HEK293 (cell line): ENCODE measurements around the gene KLHL40.

Experiments
- CTCF ChIA-PET: fragments of 350-600 bp; formaldehyde crosslinking; extraction: SDS; loops from one replicate; lab custom pipeline; 2021; ENCODE audit warnings: antibody characterized with exemption; lab: Yijun Ruan, JAX
- POLR2A ChIA-PET: fragments of 300-600 bp; formaldehyde crosslinking; extraction: SDS; loops from one replicate; lab custom pipeline; 2020; ENCODE audit warnings: antibody characterized with exemption, inconsistent platforms; lab: Yijun Ruan, JAX
- H3K27ac ChIP-seq: fragments of 200-500 bp; sonication (Bioruptor generic); 2 replicates; pipeline ENCODE4 v1.5.1; 2014; ENCODE audit warnings: low read depth, low read length, control low read depth, inconsistent platforms; ENCODE audit errors: extremely low read depth
- H3K36me3 ChIP-seq, 2 experiments: fragments of 200-500 bp in 1 of 2; sonication (Bioruptor generic) in 1 of 2; 1 replicate in 1 of 2; 2 replicates in 1 of 2; pipeline ENCODE4 v1.5.1; 2014 to 2017; ENCODE audit warnings: inconsistent platforms in 2 of 2, low read length in 2 of 2; ENCODE audit not compliant: control insufficient read depth in 2 of 2, insufficient read depth in 1 of 2
- H3K4me1 ChIP-seq: fragments of 200-500 bp; sonication (Bioruptor generic); 2 replicates; pipeline ENCODE4 v1.5.1; 2014; ENCODE audit warnings: mild to moderate bottlenecking, low read length, inconsistent platforms; ENCODE audit not compliant: control insufficient read depth, insufficient read depth
- H3K4me3 ChIP-seq: 2 replicates; pipeline ENCODE4 v1.5.1; 2011; ENCODE audit warnings: low read depth, mild to moderate bottlenecking, control low read depth, low read length, moderate library complexity
- H3K9me3 ChIP-seq: fragments of 200-500 bp; sonication (Bioruptor generic); 2 replicates; pipeline ENCODE4 v1.5.1; 2014; ENCODE audit warnings: low read depth, low read length, inconsistent platforms; ENCODE audit not compliant: control insufficient read depth, insufficient read depth
- BCL11A ChIP-seq: fragments of 450-650 bp; formaldehyde crosslinking; IDR thresholded peaks from 2 replicates; pipeline ENCODE4 v1.5.1; 2016; ENCODE audit warnings: low read depth, missing biosample characterization, missing genetic modification characterization
- KLF8 ChIP-seq: fragments of 450-650 bp; formaldehyde crosslinking; IDR thresholded peaks from 2 replicates; pipeline ENCODE4 v1.5.1; 2016; ENCODE audit warnings: missing biosample characterization, missing genetic modification characterization
- REST ChIP-seq: fragments of 450-650 bp; formaldehyde crosslinking; IDR thresholded peaks from 2 replicates; pipeline ENCODE4 v1.5.1; 2016; ENCODE audit warnings: missing biosample characterization, missing genetic modification characterization
- ZFHX2 ChIP-seq: fragments of 450-650 bp; formaldehyde crosslinking; conservative IDR thresholded peaks from 2 replicates; pipeline ENCODE4 v1.5.1; 2016; ENCODE audit warnings: missing biosample characterization, missing genetic modification characterization
- ZFP69B ChIP-seq: fragments of 450-650 bp; formaldehyde crosslinking; IDR thresholded peaks from 2 replicates; pipeline ENCODE4 v1.5.1; 2016; ENCODE audit warnings: missing biosample characterization, missing genetic modification characterization
- ZNF174 ChIP-seq: fragments of 450-650 bp; formaldehyde crosslinking; IDR thresholded peaks from 2 replicates; pipeline ENCODE4 v1.5.0; 2017; ENCODE audit warnings: missing biosample characterization, mild to moderate bottlenecking, missing genetic modification characterization
- ZNF202 ChIP-seq: fragments of 450-650 bp; formaldehyde crosslinking; IDR thresholded peaks from 2 replicates; pipeline ENCODE4 v1.5.1; 2016; ENCODE audit warnings: missing biosample characterization, missing genetic modification characterization, borderline replicate concordance
- ZNF416 ChIP-seq: fragments of 450-650 bp; formaldehyde crosslinking; IDR thresholded peaks from 2 replicates; pipeline ENCODE4 v1.5.1; 2016; ENCODE audit warnings: missing biosample characterization, missing genetic modification characterization
- ZNF521 ChIP-seq: fragments of 450-650 bp; formaldehyde crosslinking; IDR thresholded peaks from 2 replicates; pipeline ENCODE4 v1.5.1; 2017; ENCODE audit warnings: missing biosample characterization, mild to moderate bottlenecking, missing genetic modification characterization
- TF ChIP-seq, protein P1 (sequence below): fragments of 450-650 bp; formaldehyde crosslinking; IDR thresholded peaks from 2 replicates; pipeline ENCODE4 v1.5.1; 2016; ENCODE audit warnings: missing biosample characterization, missing genetic modification characterization
- TF ChIP-seq, protein P2 (sequence below): fragments of 450-650 bp; formaldehyde crosslinking; IDR thresholded peaks from 2 replicates; pipeline ENCODE4 v1.5.1; 2016; ENCODE audit warnings: missing biosample characterization, missing genetic modification characterization
- TF ChIP-seq, protein P3 (sequence below): fragments of 450-650 bp; formaldehyde crosslinking; IDR thresholded peaks from 2 replicates; pipeline ENCODE4 v1.5.1; 2016; ENCODE audit warnings: missing biosample characterization, missing genetic modification characterization, borderline replicate concordance

The KLHL40 gene

GRCh38 chr3:42701371-42702065 is 16.2 kb downstream of the KLHL40 start:
- ChIA-PET POLR2A (no interaction called here), CTCF (no interaction called here)
- Histone ChIP-seq H3K9me3 (no peaks in the 10 kb centered on the region), H3K27ac (no peak overlapping the region), H3K36me3 (no peaks in the 10 kb centered on the region), H3K4me1 (no peaks in the 10 kb centered on the region)
- TF ChIP-seq ZNF416 (tag by site-specific recombination) (no peak), ZNF521 (tag by site-specific recombination) (no peak), ZFP69B (tag by site-specific recombination) (peak; percentile 63; the same call in 1 of the 2 replicates), ZNF202 (tag by site-specific recombination) (peak; percentile 91), KLF8 (tag by site-specific recombination) (peak; percentile 22; the same call in 1 of the 2 replicates), REST (tag by site-specific recombination) (peak; percentile 98), BCL11A (tag by site-specific recombination) (no peak)
- TF ChIP-seq, protein P1, sequence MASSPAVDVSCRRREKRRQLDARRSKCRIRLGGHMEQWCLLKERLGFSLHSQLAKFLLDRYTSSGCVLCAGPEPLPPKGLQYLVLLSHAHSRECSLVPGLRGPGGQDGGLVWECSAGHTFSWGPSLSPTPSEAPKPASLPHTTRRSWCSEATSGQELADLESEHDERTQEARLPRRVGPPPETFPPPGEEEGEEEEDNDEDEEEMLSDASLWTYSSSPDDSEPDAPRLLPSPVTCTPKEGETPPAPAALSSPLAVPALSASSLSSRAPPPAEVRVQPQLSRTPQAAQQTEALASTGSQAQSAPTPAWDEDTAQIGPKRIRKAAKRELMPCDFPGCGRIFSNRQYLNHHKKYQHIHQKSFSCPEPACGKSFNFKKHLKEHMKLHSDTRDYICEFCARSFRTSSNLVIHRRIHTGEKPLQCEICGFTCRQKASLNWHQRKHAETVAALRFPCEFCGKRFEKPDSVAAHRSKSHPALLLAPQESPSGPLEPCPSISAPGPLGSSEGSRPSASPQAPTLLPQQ (tag by site-specific recombination), result peak; percentile 34; the same call in 1 of the 2 replicates
- TF ChIP-seq, protein P2, sequence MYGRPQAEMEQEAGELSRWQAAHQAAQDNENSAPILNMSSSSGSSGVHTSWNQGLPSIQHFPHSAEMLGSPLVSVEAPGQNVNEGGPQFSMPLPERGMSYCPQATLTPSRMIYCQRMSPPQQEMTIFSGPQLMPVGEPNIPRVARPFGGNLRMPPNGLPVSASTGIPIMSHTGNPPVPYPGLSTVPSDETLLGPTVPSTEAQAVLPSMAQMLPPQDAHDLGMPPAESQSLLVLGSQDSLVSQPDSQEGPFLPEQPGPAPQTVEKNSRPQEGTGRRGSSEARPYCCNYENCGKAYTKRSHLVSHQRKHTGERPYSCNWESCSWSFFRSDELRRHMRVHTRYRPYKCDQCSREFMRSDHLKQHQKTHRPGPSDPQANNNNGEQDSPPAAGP (tag by site-specific recombination), result peak; percentile 54; the same call in 1 of the 2 replicates
- TF ChIP-seq, protein P3, sequence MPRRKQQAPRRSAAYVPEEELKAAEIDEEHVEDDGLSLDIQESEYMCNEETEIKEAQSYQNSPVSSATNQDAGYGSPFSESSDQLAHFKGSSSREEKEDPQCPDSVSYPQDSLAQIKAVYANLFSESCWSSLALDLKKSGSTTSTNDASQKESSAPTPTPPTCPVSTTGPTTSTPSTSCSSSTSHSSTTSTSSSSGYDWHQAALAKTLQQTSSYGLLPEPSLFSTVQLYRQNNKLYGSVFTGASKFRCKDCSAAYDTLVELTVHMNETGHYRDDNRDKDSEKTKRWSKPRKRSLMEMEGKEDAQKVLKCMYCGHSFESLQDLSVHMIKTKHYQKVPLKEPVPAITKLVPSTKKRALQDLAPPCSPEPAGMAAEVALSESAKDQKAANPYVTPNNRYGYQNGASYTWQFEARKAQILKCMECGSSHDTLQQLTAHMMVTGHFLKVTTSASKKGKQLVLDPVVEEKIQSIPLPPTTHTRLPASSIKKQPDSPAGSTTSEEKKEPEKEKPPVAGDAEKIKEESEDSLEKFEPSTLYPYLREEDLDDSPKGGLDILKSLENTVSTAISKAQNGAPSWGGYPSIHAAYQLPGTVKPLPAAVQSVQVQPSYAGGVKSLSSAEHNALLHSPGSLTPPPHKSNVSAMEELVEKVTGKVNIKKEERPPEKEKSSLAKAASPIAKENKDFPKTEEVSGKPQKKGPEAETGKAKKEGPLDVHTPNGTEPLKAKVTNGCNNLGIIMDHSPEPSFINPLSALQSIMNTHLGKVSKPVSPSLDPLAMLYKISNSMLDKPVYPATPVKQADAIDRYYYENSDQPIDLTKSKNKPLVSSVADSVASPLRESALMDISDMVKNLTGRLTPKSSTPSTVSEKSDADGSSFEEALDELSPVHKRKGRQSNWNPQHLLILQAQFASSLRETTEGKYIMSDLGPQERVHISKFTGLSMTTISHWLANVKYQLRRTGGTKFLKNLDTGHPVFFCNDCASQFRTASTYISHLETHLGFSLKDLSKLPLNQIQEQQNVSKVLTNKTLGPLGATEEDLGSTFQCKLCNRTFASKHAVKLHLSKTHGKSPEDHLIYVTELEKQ (tag by site-specific recombination), result no peak
- TF ChIP-seq, all 188 proteins: peak for 6
- H3K4me3 ChIP-seq, result no peak overlapping the region

GRCh38 chr3:42702066-42702951 is 17.0 kb downstream of the KLHL40 start, which contains the start of gene HHATL:
Gene HHATL, minus strand, starts transcription at chr3:42702798. Its CDS starts 1,972 bp downstream, at chr3:42700826.
- H3K27ac ChIP-seq, result no peak within 1 kb of the TSS
- CTCF ChIA-PET, result no interaction called here

More at GRCh38 chr3:42702066-42702951, 17.0 kb downstream of the KLHL40 start, which contains the start of gene HHATL:
- H3K4me3 ChIP-seq, result no peak within 1 kb of the TSS
- no peaks in the 10 kb centered on the region for H3K9me3 ChIP-seq
- no peaks in the 10 kb centered on the region for H3K4me1 ChIP-seq
- POLR2A ChIA-PET, result no interaction called here
- TF ChIP-seq ZFHX2 (tag by site-specific recombination) (0 out of 2 replicates have a peak, but pooled peaks have one; percentile 22), ZNF174 (tag by site-specific recombination) (no peak)
- no peaks in the 10 kb centered on the region for H3K36me3 ChIP-seq
